Activated T-cell treated with anti-CD3 and anti-CD28 coated beads for 24 hours (primary cell): ENCODE results near the gene NAT9.
A peak's percentile ranks its signal among the peaks of the same experiment; 100 is the strongest.

Experiments
- DNase-seq: peaks from one replicate; pipeline ENCODE4 v3.0.0-alpha.2; 2020; ENCODE audit warnings: low read depth

The NAT9 gene, protein sequence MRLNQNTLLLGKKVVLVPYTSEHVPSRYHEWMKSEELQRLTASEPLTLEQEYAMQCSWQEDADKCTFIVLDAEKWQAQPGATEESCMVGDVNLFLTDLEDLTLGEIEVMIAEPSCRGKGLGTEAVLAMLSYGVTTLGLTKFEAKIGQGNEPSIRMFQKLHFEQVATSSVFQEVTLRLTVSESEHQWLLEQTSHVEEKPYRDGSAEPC

DNA sequence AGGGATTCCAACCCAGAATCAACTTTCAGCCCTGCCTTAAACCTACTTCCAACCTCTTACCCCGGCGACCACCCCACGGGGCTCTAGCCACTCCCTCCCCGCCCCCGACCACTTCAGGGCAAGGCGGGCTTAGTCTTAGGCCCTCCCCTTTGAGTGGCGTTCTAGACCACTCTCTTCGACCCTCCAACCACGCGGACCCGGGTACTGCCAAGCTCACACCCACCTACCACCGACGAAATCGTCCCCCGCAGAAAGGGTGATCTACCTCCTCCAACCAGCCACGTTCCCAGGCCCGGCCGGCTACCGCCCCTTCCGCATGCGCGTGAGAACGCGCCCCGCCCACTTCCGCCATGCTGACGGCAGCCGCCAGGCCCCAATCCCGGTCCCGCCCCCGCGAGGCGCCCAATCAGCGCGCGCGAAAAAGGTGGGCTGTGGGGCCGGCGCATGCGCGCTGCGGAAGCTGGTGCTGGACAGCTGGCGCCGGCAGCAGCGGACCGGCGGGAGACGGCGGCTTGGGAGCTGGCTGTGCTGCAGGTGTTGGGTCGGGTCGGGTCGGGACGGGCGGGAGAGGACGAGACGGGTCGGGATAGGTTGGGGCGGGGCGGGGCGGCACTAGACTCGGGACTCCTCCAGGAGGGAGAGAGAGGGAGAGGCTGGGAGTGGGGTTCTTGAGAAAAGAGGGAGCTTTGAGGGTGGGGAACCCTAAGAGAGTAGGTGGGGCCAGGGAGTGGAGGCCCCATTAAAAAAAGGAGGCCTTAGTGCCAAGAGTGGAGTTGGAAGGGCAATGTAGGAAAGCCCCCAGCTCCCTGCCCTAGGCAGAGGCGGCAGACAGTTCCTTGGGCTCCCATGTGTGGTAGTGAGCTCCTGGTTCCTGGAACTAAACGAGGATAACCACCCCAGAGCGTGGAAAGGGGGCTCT, at the start of gene NAT9:
NAT9 (minus strand) TSS at position 302 of the 919 bp plus-strand sequence. CDS start 647 bp downstream, outside the sequence.
- DNase-seq: peak; percentile 99

DNA sequence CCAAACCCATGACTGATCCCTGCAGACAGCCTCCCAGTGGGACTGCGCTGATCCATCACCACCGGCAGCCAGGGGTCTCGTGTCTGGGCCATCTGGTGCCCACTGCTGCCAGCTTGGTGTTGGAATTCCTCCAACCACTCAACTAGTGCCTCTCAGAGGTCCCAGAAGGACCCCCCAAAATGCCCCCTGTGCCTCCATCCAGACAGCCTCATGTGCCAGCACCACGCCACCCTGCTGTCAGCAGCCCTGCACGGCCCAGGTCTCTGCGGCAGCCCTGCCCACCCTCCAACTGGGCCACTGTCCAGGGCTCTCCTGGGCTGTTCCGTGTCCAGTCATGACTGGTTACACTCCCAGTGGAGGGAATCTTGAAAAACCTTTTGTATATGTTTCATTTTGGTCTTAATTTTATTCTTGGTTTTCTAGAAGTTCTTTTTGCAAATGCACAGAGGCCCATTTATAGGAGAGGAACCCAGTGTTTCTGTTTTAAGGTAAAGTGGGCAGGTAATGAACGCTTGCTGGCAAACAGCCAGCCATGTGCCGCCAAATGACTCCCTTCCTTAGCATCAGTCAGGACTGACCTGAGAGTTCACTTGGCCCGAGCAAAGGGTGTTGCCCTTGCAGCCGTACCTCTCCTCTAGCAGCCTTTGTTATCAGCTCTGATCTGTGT, 48.9 kb upstream of the NAT9 start:
- no peak for DNase-seq

GRCh38 chr17:74822939-74823367, 46.8 kb upstream of the NAT9 start:
- no peak for DNase-seq

DNA sequence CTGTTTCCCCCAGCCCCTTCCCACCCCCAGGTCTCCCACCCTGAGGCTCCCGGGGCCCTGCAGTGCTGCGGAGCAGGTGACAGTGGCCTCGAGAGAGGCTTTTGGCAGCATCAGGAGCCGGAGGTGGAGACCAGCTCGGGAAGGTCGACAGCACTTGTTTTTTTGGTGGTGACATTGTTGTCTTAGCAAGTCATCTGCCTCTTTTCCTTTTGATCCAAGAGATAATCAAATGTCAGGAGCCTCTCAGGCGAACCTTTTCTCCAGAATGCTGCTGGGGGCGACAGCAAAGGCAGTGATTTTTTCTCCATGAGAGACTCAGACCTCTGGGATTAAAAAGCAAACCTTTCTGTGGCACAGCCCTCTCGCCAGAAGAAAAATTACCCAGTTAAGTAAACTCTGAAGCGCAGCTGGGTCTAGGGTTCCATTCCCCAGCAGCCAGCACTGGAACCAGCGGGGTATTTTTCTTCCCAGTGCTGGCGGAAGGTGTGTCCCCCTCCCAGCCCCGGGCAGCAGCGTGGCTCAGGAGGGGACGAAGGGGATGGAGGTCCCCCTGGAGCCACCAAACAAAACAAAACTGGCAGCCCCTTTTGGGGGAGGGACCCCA, 46.3 kb upstream of the NAT9 start:
- DNase-seq: no peak

DNA sequence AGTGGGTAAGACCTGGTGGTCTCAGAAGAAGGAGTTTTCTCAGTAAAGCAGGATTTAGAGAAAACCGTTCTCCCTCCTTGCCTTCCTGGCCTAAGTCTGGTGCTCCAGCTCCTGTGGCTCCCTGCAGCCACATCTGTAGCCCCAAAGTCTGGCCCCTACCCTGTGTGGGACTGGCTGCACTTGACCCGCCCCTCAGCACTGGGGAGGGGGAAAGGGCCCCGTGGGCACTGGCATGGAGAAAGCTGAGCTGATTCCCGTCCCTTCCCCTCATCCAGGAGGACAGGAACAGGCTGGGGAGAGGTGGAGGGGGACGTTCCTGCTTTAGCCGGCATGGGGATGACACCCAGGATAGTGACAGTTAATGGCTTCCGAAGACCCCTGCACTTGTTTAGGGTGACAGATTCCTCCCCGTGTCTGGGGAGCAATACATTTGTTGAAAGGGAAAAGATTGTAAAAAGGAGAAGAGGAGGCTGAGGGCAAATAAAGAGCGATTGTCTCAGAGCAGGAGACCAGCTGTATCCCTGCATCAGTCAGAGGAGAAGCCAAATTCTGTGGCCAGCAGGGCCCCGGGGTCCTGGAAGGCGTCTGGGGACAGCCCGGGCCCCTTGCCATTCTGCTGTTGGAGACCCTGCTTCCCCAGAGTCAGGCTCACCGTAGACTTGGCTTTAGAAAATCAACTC, 45.6 kb upstream of the NAT9 start:
- DNase-seq: no peak

DNA sequence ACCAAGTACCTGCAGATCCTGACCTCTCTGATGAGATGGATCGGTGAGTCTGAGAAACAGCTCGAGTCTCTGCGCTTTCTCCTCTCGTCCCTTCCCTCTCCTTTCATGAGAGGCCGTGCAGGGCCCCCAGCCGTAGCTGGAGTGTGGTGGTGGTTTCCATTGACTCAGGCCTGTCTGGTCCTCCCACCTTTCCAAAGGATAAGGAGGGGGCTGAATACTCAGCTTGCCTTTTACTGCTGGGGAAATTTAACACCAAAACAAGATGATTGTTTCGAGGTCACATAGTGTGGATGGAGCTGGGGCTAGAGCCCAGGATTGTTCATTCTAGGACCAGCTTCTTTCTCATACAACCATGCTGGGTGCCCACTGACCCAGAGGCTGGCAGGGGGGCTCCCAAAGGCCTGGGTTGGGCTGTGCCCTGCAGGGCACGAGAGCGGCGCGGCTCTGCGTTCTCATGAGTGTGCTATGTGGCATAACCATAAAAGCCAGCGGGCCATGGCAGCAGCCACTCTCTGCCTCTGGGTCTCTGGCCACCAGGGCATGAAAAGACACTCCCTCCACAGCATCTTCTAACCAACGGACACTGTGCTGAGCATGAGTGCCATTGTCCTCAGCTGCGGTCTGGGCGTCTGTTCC, 43.8 kb upstream of the NAT9 start:
- DNase-seq: no peak

- no peak for DNase-seq
Measured at GRCh38 chr17:74818291-74818938, 42.3 kb upstream of the NAT9 start.

GRCh38 chr17:74816905-74817620, 40.9 kb upstream of the NAT9 start:
- DNase-seq: no peak

DNA sequence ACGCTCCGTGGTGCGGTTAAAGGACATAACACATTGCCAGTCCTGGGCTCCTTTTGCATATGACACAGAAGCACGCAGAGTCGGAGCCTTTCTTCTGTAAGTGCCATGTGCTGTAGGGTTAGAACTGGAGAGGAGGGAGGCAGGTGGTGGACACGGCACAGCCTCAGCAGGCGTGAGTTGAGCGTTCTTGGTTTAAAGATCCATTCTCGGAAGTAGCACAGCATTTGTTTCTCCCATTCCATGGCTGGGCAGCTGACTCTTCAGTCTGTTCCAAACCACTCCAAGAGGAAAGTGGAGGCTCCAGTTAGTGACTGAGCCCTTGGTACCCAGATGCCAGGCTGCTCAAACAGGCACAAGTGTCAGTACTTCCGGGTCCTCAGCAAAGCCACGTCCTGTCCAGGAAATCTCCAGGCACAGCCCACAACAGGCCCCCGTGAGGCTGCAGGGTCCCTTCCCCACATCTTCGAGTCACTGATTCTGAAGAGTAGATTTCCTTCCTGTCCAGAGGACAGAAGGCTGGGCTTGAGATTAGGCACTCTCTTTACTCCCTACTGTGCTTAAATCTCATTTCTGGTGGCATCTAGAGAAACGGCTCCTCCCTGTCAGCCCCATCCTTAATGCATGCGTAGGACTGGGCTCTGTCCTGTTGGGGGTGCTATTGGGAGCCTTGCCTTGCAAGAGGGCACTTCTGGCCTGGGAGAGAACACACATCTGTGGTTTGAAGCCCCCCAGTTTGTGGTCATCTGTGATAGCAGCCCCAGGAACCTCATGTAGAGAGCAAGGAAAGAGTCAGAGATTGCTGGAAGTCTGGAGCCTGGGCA, 39.6 kb upstream of the NAT9 start:
- no peak for DNase-seq

- no peak for DNase-seq
Measured at GRCh38 chr17:74815067-74815466, 38.9 kb upstream of the NAT9 start.

GRCh38 chr17:74814453-74814852, 38.3 kb upstream of the NAT9 start:
- DNase-seq: no peak

- DNase-seq: no peak
Measured at GRCh38 chr17:74812109-74813009, 36.2 kb upstream of the NAT9 start.

- DNase-seq: no peak
Measured at GRCh38 chr17:74810699-74811485, 34.7 kb upstream of the NAT9 start.

- DNase-seq: no peak
Measured at GRCh38 chr17:74808714-74809430, 32.7 kb upstream of the NAT9 start.

DNA sequence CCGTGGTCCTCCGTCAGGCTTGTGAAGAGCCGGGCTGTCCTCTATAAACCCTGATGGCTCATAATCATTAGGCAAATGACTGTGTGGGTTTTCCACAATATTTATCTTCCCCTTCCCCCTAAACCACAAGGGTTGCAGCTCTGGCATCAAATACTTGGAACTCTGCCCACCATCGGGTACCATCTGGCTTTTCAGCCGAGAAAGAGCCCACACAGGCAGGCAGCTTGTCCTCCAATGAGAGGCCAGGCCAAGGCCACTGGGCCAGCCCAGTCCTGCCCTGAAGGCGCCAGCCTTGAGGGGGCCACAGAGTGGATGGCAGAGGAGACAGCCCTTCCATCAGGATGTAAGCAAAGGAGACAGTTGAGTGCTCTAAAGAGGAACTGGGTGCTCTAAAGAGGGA, 31.8 kb upstream of the NAT9 start:
- DNase-seq: no peak

- no peak for DNase-seq
Measured at GRCh38 chr17:74807441-74807840, 31.3 kb upstream of the NAT9 start.

- no peak for DNase-seq
Measured at GRCh38 chr17:74806334-74806733, 30.2 kb upstream of the NAT9 start.
